B cell (primary cell): ENCODE data around the gene PEX6.

Experiments used
- EZH2 ChIP-seq: IDR thresholded peaks from 2 replicates; pipeline ENCODE4 v1.6.1; 2012; ENCODE audit warnings: borderline replicate concordance, low read depth, mild to moderate bottlenecking, moderate library complexity, low read length; ENCODE audit not compliant: insufficient read depth, poor library complexity, severe bottlenecking
- TF ChIP-seq, protein P1 (sequence below): fragments of 200-600 bp; IDR thresholded peaks from one replicate; pipeline ENCODE4 v1.8.0; 2022; ENCODE audit warnings: antibody characterized with exemption, mild to moderate bottlenecking

DNA sequence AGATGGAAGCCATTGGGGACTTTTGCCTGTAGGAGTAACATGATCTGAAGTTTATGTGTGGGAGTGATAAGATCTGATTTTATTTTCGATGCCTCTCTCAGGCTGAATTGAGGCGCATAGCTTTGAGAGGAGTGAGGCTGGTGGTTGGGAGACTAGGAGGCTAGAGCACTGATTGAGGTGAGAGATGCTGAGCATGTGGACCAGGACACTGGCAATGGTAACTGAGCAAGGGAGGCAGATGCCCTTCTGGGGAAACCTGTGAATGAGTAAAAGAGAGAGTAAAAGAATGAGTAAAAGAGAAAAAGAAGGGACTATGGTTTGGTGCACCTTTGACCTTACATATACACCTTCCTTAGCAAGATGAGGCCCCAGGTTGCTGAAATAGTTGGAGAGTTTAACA is 45.5 kb upstream of the PEX6 start:
- TF ChIP-seq, protein P1, sequence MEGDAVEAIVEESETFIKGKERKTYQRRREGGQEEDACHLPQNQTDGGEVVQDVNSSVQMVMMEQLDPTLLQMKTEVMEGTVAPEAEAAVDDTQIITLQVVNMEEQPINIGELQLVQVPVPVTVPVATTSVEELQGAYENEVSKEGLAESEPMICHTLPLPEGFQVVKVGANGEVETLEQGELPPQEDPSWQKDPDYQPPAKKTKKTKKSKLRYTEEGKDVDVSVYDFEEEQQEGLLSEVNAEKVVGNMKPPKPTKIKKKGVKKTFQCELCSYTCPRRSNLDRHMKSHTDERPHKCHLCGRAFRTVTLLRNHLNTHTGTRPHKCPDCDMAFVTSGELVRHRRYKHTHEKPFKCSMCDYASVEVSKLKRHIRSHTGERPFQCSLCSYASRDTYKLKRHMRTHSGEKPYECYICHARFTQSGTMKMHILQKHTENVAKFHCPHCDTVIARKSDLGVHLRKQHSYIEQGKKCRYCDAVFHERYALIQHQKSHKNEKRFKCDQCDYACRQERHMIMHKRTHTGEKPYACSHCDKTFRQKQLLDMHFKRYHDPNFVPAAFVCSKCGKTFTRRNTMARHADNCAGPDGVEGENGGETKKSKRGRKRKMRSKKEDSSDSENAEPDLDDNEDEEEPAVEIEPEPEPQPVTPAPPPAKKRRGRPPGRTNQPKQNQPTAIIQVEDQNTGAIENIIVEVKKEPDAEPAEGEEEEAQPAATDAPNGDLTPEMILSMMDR, result no peak
- no peak for TF ChIP-seq EZH2
